HG03575 (cell line): ENCODE measurements around the gene MAPK7.

Experiments
- ATAC-seq: cut with Tn5 transposase; IDR thresholded peaks from one replicate; pipeline ENCODE4 v1.9.1; 2021; ENCODE audit not compliant: unreplicated experiment, insufficient number of reproducible peaks, low FRiP score; ENCODE audit errors: extremely low read depth

Gene MAPK7

DNA sequence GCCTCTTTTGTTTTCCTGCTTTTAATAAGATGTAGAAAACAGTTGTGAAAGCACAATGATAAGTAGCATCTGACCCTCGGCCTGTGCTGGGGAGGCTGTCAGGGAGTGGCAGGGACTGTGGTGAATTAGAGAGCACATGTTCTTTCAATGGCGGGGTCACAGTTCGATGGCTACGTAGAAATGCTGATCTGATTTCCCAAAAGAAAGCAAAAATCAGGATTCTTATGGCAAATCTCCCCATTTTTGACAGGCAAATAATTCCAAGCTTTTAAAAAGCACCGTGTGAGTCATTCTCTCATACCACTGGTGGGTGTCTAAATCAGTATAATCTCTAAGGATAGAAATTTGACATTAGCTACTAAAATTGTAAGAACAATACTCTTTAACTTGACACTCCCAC is 4.2 kb upstream of the MAPK7 start:
- ATAC-seq = no peak

GRCh38 chr17:19375732-19376131 is 2.6 kb upstream of the MAPK7 start:
- no peak for ATAC-seq

GRCh38 chr17:19376811-19377210 is 1.5 kb upstream of the MAPK7 start:
- no peak for ATAC-seq

DNA sequence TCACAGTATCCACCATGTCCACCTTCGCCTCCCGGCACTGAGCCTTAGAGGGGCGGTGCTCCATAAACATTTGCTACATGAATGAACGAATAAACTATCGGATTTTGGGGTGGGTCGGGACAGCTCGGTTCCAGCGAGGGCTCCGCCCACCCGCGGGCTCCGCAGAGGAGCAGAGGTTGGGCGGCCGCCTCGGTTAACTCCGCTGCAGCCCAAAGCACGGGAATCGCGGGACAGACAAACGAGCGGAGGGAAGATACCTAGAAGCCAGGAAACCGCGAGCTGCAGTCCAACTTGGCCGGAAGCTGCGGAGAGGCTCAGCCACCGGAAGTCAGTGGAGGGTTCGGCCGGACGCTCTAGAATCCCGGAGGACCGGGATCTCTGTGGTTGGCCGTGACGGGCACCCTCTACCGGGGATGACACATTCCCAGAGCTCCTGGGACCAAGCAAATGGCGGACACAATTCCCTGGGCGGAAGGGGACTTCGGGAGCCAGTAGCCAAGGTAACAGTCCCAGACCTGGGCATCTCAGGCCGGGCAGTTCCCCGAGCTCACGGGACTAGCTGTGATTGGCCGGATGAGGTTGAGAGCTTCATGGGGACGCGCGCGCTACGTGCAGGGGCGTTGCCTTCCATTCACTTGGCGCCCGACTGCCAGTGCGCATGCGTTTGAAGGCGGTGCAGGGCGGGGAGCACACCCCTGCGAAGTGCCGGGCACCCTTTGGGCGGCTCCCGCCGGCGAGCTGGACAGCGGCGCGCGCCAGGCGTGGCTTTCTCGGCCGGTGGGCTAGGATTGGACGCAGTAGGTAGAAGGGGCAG is 489 bp upstream of the MAPK7 start:
- ATAC-seq = peak; percentile 60

GRCh38 chr17:19379361-19380065 is 1.2 kb downstream of the MAPK7 start:
- no peak for ATAC-seq

- no peak for ATAC-seq
Measured at GRCh38 chr17:19380481-19381301, 2.4 kb downstream of the MAPK7 start.

- no peak for ATAC-seq
Measured at GRCh38 chr17:19381361-19381740, 3.1 kb downstream of the MAPK7 start.

GRCh38 chr17:19381741-19382444 is 3.6 kb downstream of the MAPK7 start:
- no peak for ATAC-seq

DNA sequence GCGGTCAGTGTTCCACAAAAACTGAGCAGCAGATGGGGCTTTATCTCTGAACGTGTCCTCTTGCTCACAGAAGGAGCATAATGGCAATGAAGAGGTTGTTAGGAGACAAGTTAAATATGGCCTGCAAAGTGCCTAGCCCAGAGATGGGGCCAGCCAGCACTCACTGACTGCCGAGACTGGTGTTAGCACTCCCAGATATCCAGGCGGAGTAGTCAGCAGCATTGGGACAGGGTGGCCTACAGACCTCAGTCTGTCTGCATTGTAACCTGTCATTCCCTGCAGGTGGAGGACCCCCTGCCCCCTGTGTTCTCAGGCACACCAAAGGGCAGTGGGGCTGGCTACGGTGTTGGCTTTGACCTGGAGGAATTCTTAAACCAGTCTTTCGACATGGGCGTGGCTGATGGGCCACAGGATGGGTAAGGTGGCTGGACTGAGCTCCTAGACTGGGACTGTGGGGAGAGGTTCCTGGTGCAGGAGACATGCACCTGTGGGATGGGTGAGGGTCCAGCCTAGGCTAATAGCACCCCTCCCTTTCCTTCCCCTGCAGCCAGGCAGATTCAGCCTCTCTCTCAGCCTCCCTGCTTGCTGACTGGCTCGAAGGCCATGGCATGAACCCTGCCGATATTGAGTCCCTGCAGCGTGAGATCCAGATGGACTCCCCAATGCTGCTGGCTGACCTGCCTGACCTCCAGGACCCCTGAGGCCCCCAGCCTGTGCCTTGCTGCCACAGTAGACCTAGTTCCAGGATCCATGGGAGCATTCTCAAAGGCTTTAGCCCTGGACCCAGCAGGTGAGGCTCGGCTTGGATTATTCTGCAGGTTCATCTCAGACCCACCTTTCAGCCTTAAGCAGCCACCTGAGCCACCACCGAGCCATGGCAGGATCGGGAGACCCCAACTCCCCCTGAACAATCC is 4.5 kb downstream of the MAPK7 start:
- no peak for ATAC-seq

GRCh38 chr17:19383681-19384470 is 5.6 kb downstream of the MAPK7 start:
- no peak for ATAC-seq

- no peak for ATAC-seq
Measured at GRCh38 chr17:19384723-19385391, 6.6 kb downstream of the MAPK7 start.

DNA sequence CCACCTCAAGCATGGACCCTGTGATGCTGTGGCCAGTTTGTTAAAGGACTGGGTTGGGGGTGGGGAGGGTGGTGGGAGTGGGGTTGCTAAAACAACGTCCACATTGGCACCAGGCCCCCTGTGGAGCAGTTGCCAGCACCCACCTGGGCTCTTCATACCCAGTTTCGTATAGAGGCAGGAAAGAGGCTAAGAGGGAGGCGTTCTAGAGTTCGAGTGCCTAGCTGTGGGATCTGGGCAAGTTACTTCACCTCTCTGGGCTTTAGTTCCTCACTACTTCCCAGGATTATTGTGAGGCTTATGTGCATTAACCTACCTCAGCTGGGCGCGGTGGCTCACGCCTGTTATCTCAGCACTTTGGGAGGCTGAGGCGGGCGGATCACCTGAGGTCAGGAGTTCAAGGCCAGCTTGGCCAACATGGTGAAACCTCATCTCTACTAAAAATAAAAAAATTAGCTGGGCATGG is 7.3 kb downstream of the MAPK7 start:
- no peak for ATAC-seq

DNA sequence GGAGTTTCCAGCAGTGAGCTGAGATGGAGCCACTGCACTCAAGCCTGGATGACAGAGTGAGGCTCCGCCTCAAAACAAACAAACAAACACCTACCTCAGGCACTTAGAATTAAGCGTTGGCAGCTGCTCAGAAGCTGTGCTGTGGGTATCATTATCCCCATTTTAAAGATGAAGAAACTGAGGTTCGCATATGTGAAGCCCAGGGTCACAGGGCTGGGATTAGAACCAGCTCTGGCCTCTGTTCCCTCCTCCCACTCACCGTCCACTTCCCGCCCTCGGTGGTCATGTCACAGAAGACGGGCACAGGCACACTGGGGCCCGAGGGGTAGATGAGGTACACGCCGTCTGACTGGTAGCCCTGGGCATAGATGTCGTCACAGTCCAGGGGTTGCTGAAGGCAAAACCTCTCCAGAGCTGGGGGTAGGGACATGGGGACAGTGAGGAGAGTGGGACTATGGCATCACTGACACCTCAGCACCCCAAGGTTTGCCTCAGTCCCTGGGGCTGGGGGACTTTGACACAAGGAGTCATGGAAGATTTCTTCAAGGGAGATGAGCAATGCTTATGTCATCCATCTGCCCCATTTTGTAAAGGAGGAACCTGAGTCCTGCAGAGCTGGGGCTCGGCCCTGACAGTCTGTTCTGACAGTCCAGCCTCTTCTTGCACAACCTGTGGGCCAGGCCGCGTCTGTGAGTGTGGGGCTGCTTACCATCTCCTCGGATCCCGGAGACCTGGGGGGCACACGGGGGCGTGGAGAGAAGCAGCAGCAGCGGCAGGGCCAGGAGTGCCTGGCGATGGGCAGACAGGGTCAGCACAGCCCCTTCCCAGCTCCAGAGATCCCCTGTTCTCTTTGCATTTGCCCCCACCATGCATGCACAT is 8.0 kb downstream of the MAPK7 start:
- ATAC-seq = no peak

DNA sequence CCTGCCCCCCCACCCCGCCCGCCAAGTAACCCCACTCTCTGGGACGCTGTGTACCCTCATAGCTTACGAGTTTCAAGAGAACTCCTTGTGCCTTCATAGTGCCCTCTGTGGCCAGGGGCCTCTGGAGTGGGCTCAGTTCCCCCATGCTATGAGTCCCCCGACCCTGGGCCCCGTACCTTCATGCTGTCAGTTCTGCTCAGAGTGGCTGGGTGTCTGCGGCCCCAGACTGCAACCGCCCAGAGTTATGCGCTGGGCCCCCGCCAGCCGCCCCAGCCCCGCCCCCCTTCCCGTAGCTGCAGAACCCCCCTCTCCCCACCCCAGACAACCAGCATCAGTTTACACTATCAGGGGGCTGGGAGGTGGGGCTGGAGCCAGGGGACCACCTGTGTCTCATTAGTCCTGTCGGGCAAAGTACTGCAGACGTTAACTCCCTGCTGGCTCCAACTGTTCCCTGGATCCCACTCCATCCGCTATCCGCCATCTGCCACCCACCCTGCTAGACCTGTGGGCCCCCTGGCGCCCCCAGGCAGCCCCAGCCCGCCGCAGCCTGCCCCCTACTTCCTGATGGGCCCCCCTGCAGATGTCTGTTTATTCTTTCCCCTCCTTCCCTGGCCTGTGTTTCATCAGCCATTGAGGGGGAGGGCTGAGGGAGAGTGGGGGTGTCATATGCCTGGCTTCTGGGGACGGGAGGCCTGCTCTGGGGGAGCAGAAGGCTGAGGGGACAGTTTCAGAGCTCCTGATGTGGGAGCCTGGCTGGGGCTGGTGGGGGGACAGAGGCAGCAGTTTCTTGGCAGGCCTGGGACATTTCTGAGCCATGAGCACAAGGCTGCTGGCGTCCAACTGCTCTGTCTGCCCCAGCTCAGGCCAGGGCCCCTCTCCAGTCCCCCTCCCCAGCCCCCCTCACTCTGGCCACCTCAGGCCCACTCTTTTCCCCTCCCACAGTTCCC is 8.9 kb downstream of the MAPK7 start, which contains the start of gene MFAP4:
Gene MFAP4 (minus strand): TSS at position 217 of the 947 bp plus-strand sequence. CDS start 35 bp downstream, at position 182.
- ATAC-seq = no peak
